A673 (cell line): ENCODE measurements around the gene TMED1. TPM values are rescaled to one million over a fixed set of nuclear protein-coding genes. Genes with fewer than 3 reads are reported as not detected.

ENCODE experiments used
- Bru-seq: library from RNA; stranded (reverse); fragments of 400-500 nt; gene quantifications from one replicate; lab custom pipeline; 2021; lab: Mats Ljungman, UMichigan
- BruChase-seq, 2 experiments: library from RNA; stranded (reverse); fragments of 400-500 nt; gene quantifications; one replicate each; lab custom pipeline; 2021; lab: Mats Ljungman, UMichigan
- BruUV-seq: library from RNA; stranded (reverse); fragments of 400-500 nt; replicated peaks from 2 replicates; lab custom pipeline; 2021; lab: Mats Ljungman, UMichigan
- CTCF ChIA-PET: fragments of 300-600 bp; sonication (Branson Sonifier 250); formaldehyde crosslinking; loops from one replicate; lab custom pipeline; 2022; ENCODE audit warnings: antibody characterized with exemption; lab: Charles Lee
- POLR2A ChIA-PET: fragments of 300-600 bp; sonication (Branson Sonifier 250); formaldehyde crosslinking; loops from one replicate; lab custom pipeline; 2022; ENCODE audit warnings: antibody characterized with exemption; ENCODE audit not compliant: low non-redundant PET; lab: Charles Lee
- DNase-seq: peaks from one replicate; pipeline ENCODE4 v3.0.0-alpha.2; 2015; ENCODE audit warnings: low spot score
- H3K27ac ChIP-seq: fragments of 200-600 bp; sonication (generic); 2 replicates; pipeline ENCODE4 v1.5.1; 2016; ENCODE audit warnings: mixed run types, low read depth, mild to moderate bottlenecking, mixed read lengths, antibody characterized with exemption, low read length; ENCODE audit not compliant: poor library complexity, severe bottlenecking
- H3K27me3 ChIP-seq: fragments of 200-600 bp; sonication (generic); replicated peaks from 2 replicates; pipeline ENCODE4 v1.6.1; 2017; ENCODE audit warnings: mixed run types, low read depth, mild to moderate bottlenecking, mixed read lengths, antibody characterized with exemption, low read length; ENCODE audit not compliant: insufficient read depth, poor library complexity
- H3K36me3 ChIP-seq: fragments of 200-600 bp; sonication (generic); 2 replicates; pipeline ENCODE4 v1.6.1; 2016; ENCODE audit warnings: mixed run types, mild to moderate bottlenecking, mixed read lengths, antibody characterized with exemption, low read length; ENCODE audit not compliant: insufficient read depth, poor library complexity, severe bottlenecking
- H3K4me1 ChIP-seq: fragments of 200-600 bp; sonication (generic); 2 replicates; pipeline ENCODE4 v1.6.1; 2017; ENCODE audit warnings: mixed run types, mild to moderate bottlenecking, mixed read lengths, antibody characterized with exemption, low read length; ENCODE audit not compliant: insufficient read depth, poor library complexity, severe bottlenecking
- H3K4me3 ChIP-seq: fragments of 200-600 bp; sonication (generic); 2 replicates; pipeline ENCODE4 v1.5.1; 2016; ENCODE audit warnings: low read depth, mixed run types, mild to moderate bottlenecking, mixed read lengths, low read length; ENCODE audit not compliant: poor library complexity, severe bottlenecking
- H3K9me3 ChIP-seq: fragments of 200-600 bp; sonication (generic); 2 replicates; pipeline ENCODE4 v1.6.1; 2016; ENCODE audit warnings: mixed run types, low read depth, mild to moderate bottlenecking, mixed read lengths, antibody characterized with exemption, low read length; ENCODE audit not compliant: poor library complexity, severe bottlenecking
- CTCF ChIP-seq: fragments of 300-800, 200-600 bp; sonication (generic); conservative IDR thresholded peaks from 2 replicates; pipeline ENCODE4 v1.5.1; 2017; ENCODE audit warnings: low read depth, mild to moderate bottlenecking, antibody characterized with exemption, low read length, moderate library complexity, mixed read lengths
- EZH2 ChIP-seq: fragments of 200-600 bp; sonication (generic); IDR thresholded peaks from 2 replicates; pipeline ENCODE4 v1.6.1; 2017; ENCODE audit warnings: borderline replicate concordance, low read depth, mild to moderate bottlenecking, mixed read lengths, antibody characterized with exemption, low read length; ENCODE audit not compliant: poor library complexity, severe bottlenecking
- intact Hi-C: fragments of 100-400 bp; cut with micrococcal nuclease; formaldehyde crosslinking; loops from one replicate; pipeline ENCODE4 v1.10.0; 2022; ENCODE audit not compliant: unreplicated experiment
- long read RNA-seq: library from polyadenylated mRNA; stranded (forward); transcript quantifications from one replicate; pipeline ENCODE4 v2.0.0, GENCODE V29; 2022
- total RNA-seq: library from RNA; stranded (reverse); gene quantifications from 2 replicates; pipeline ENCODE4 v1.2.3, GENCODE V29; 2021

The TMED1 gene
- total RNA-seq (23.1 and 27.3 TPM in 2 replicates), Bru-seq, nascent RNA (percentile 53 among the genes with signal in this experiment), BruChase-seq, experiment 1, labeled RNA remaining after a 2-hour chase (percentile 55 among the genes with signal in this experiment), BruChase-seq, experiment 2, labeled RNA remaining after a 6-hour chase (percentile 73 among the genes with signal in this experiment)
- long read RNA-seq, transcript TMED1-201 (4 exons, 1,340 nt), result major isoform, 32 of 34 reads
- long read RNA-seq, partial matches to known transcripts, result 1 of 34 reads
- long read RNA-seq, other reads (novel, unspliced or antisense), result 0 of 34 reads

GRCh38 chr19:10835754-10836478, at the start of gene TMED1:
Gene TMED1 (minus strand): TSS chr19:10836212. CDS start chr19:10836191, 21 bp downstream.
- no TSS peak for BruUV-seq
- H3K27ac ChIP-seq, result peak within 1 kb of the TSS; percentile 98
- intact Hi-C loops, result loop anchor here (5.0 kb wide), 1 partner anchor 119 kb away; the partner anchor contains the start of gene DNM2

GRCh38 chr19:10885201-10886169, 49.5 kb upstream of the TMED1 start:
- POLR2A ChIA-PET, result no interaction called here
- CTCF ChIA-PET, result interaction anchor here (0.7 kb wide), 1 partner anchor 12 kb away, joined by 7 read pairs; no protein-coding TSS in a partner anchor
- intact Hi-C loops, result no loop called here
- Histone ChIP-seq H3K9me3 (no peaks in the 10 kb centered on the region), H3K4me3 (no peak overlapping the region), H3K4me1 (peaks cover 56% of the 10 kb centered on the region), H3K27me3 (no peaks in the 10 kb centered on the region), H3K36me3 (no peaks in the 10 kb centered on the region), H3K27ac (peak overlapping the region; percentile 29)
- no TSS peak for BruUV-seq
- TF ChIP-seq EZH2 (no peak), CTCF (no peak)
- DNase-seq, result peak; percentile 63

More at GRCh38 chr19:10835754-10836478, at the start of gene TMED1:
- peak; percentile 42 for TF ChIP-seq CTCF
- no peak for TF ChIP-seq EZH2
- no peaks in the 10 kb centered on the region for H3K9me3 ChIP-seq
- peak; percentile 100 for DNase-seq
- peak within 1 kb of the TSS; percentile 60 for H3K4me3 ChIP-seq
- ChIA-PET POLR2A (interaction anchor here (0.5 to 0.9 kb wide), 4 partner anchors 22 to 177 kb away, joined by 4 to 11 read pairs (median 7); no protein-coding TSS in a partner anchor), CTCF (interaction anchor here (0.6 to 1.6 kb wide), 8 partner anchors 15 to 408 kb away, joined by 3 to 7 read pairs (median 5); partner anchors contain the start of gene DNM2)
- H3K36me3 ChIP-seq, result peaks cover 13% of the 10 kb centered on the region
- no peaks in the 10 kb centered on the region for H3K27me3 ChIP-seq
- no peaks in the 10 kb centered on the region for H3K4me1 ChIP-seq

GRCh38 chr19:10884274-10884673, 48.3 kb upstream of the TMED1 start:
- no peaks in the 10 kb centered on the region for H3K27me3 ChIP-seq
- BruUV-seq, result no TSS peak
- ChIA-PET POLR2A (no interaction called here), CTCF (no interaction called here)
- no peak for TF ChIP-seq EZH2
- no peak for TF ChIP-seq CTCF
- DNase-seq, result no peak
- H3K4me3 ChIP-seq, result no peak overlapping the region
- no peaks in the 10 kb centered on the region for H3K9me3 ChIP-seq
- peaks cover 56% of the 10 kb centered on the region for H3K4me1 ChIP-seq
- intact Hi-C loops, result no loop called here
- H3K36me3 ChIP-seq, result no peaks in the 10 kb centered on the region
- no peak overlapping the region for H3K27ac ChIP-seq
